Ascending aorta (tissue), 2 donors: ENCODE results near the gene ZRANB3. TPM values are rescaled to one million over a fixed set of nuclear protein-coding genes. Genes with fewer than 3 reads are reported as not detected.

Source experiments
- DNase-seq, 2 donors: peaks; one replicate each; pipeline ENCODE4 v3.0.0-alpha.2; 2019; ENCODE audit warnings: low spot score in 2 of 2
- H3K27ac ChIP-seq, 2 donors: fragments of 200-600 bp; sonication (generic); one replicate each; pipeline ENCODE4 v1.5.1; 2016 to 2017; ENCODE audit warnings: mild to moderate bottlenecking in 1 of 2
- H3K27me3 ChIP-seq: fragments of 200-600 bp; sonication (generic); one replicate; pipeline ENCODE4 v1.5.1; 2017
- H3K36me3 ChIP-seq, 2 donors: fragments of 200-600 bp; sonication (generic); one replicate each; pipeline ENCODE4 v1.5.1; 2016
- H3K4me1 ChIP-seq, 2 donors: fragments of 200-600 bp; sonication (generic); one replicate each; pipeline ENCODE4 v1.5.1; 2016 to 2017; ENCODE audit warnings: mild to moderate bottlenecking in 1 of 2
- H3K4me3 ChIP-seq, 2 donors: fragments of 200-600 bp; sonication (generic); one replicate each; pipeline ENCODE4 v1.5.1; 2016 to 2017; ENCODE audit warnings: mild to moderate bottlenecking in 1 of 2
- H3K9me3 ChIP-seq, 2 donors: fragments of 200-600 bp; sonication (generic); one replicate each; pipeline ENCODE4 v1.5.1; 2016
- CTCF ChIP-seq, 3 experiments: fragments of 200-600 bp in 2 of 3; fragments of 450-650 bp in 1 of 3; sonication (generic) in 2 of 3; IDR thresholded peaks; one replicate each; pipeline ENCODE4 v1.5.1; 2016 to 2019; ENCODE audit warnings: antibody characterized with exemption in 3 of 3, mild to moderate bottlenecking in 1 of 3, moderate library complexity in 1 of 3
- intact Hi-C: fragments of 100-400 bp; cut with DNase I; formaldehyde crosslinking; loops from one replicate; pipeline ENCODE4 v1.15.1; 2023
- total RNA-seq: library from RNA; depleted of rRNA; stranded (reverse); fragments of >200 nt; gene quantifications from one replicate; pipeline ENCODE4 v1.1.0, GENCODE V29; 2016

Gene ZRANB3
- total RNA-seq, 1 donor from 2014 or later = 2.3 TPM

GRCh38 chr2:135203944-135204343, 327.1 kb downstream of the ZRANB3 start:
- Histone ChIP-seq H3K27me3 (no peaks in the 10 kb centered on the region), H3K36me3 (no peaks in the 10 kb centered on the region), H3K4me3 (no peak overlapping the region), H3K9me3 (no peaks in the 10 kb centered on the region), H3K27ac (no peak overlapping the region), H3K4me1 (no peaks in the 10 kb centered on the region)
- intact Hi-C loops = no loop called here
- TF ChIP-seq CTCF (IDR thresholded peaks at IDR 0.05) = no peak
- DNase-seq = no peak

- H3K27me3 ChIP-seq = no peaks in the 10 kb centered on the region
- H3K9me3 ChIP-seq = no peaks in the 10 kb centered on the region
- H3K36me3 ChIP-seq = no peaks in the 10 kb centered on the region
- H3K4me1 ChIP-seq = no peaks in the 10 kb centered on the region
- intact Hi-C loops = no loop called here
- H3K4me3 ChIP-seq = no peak overlapping the region
- TF ChIP-seq CTCF (IDR thresholded peaks at IDR 0.05) = no peak
- no peak for DNase-seq
- H3K27ac ChIP-seq = no peak overlapping the region
These were observed 328.3 kb downstream of the ZRANB3 start for GRCh38 chr2:135202751-135203150.

- no peaks in the 10 kb centered on the region for H3K27me3 ChIP-seq
- intact Hi-C loops = no loop called here
- no peak for TF ChIP-seq CTCF (IDR thresholded peaks at IDR 0.05)
- H3K36me3 ChIP-seq = no peaks in the 10 kb centered on the region
- no peak overlapping the region for H3K4me3 ChIP-seq
- H3K27ac ChIP-seq = no peak overlapping the region
- H3K4me1 ChIP-seq = no peaks in the 10 kb centered on the region
- no peaks in the 10 kb centered on the region for H3K9me3 ChIP-seq
- DNase-seq = no peak
These were observed 332.5 kb downstream of the ZRANB3 start for GRCh38 chr2:135198481-135198880.

- intact Hi-C loops = no loop called here
- no peak for TF ChIP-seq CTCF (IDR thresholded peaks at IDR 0.05)
- DNase-seq = no peak
These were observed 340.2 kb downstream of the ZRANB3 start for GRCh38 chr2:135190799-135191198.

DNA sequence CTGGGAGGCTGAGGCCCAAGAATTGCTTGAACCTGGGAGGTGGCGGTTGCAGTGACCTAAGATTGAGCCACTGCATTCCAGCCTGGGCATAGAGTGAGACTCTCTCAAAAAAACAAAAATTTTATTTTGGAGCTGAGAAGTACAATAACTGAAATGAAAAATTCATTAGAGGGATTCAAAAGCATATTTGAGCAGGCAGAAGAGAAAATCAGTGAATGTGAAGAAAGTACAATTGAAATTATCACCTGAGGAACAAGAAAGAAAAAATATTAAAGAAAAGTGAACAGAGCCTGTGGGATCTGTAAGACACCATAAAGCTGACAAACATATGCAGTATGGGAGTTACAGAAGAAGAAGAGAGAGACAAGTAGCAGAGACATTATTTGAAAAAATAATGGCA, 341.9 kb downstream of the ZRANB3 start:
- H3K4me1 ChIP-seq = no peaks in the 10 kb centered on the region
- no peak for DNase-seq
- no peaks in the 10 kb centered on the region for H3K36me3 ChIP-seq
- H3K27me3 ChIP-seq = no peaks in the 10 kb centered on the region
- no peak overlapping the region for H3K4me3 ChIP-seq
- no peak overlapping the region for H3K27ac ChIP-seq
- no peak for TF ChIP-seq CTCF (IDR thresholded peaks at IDR 0.05)
- H3K9me3 ChIP-seq = peaks cover 7 to 20% of the 10 kb centered on the region in 2 donors
- intact Hi-C loops = no loop called here

More at GRCh38 chr2:135190799-135191198, 340.2 kb downstream of the ZRANB3 start:
- Histone ChIP-seq H3K27ac (no peak overlapping the region), H3K4me3 (no peak overlapping the region), H3K36me3 (no peaks in the 10 kb centered on the region), H3K27me3 (no peaks in the 10 kb centered on the region), H3K9me3 (peaks cover 7 to 20% of the 10 kb centered on the region in 2 donors), H3K4me1 (no peaks in the 10 kb centered on the region)

GRCh38 chr2:135187270-135187669, 343.7 kb downstream of the ZRANB3 start:
- no peak for DNase-seq
- H3K4me3 ChIP-seq = no peak overlapping the region
- H3K9me3 ChIP-seq = peaks cover 7 to 20% of the 10 kb centered on the region in 2 donors
- TF ChIP-seq CTCF (IDR thresholded peaks at IDR 0.05) = no peak
- no peaks in the 10 kb centered on the region for H3K4me1 ChIP-seq
- no peaks in the 10 kb centered on the region for H3K36me3 ChIP-seq
- H3K27ac ChIP-seq = no peak overlapping the region
- H3K27me3 ChIP-seq = no peaks in the 10 kb centered on the region
- intact Hi-C loops = no loop called here
